ENCODE measurements around the gene PDE7B.
A peak's percentile ranks its signal among the peaks of the same experiment; 100 is the strongest.
"Not testable (repeated sequence)": the region's sequence is repeated elsewhere in the genome, so short reads cannot be mapped to it uniquely, and the experiment has no call there.

PDE7B gene

GRCh38 chr6:136186363-136186762 lies 334.9 kb downstream of the PDE7B start:
- no peak overlapping the region for H3K4me3 ChIP-seq (ENCODE audit: low read depth, low read length)
- no peak for DNase-seq (ENCODE audit: low read depth)

GRCh38 chr6:136188486-136188885 lies 337.0 kb downstream of the PDE7B start:
- H3K4me3 ChIP-seq (ENCODE audit: low read depth, low read length), result no peak overlapping the region
- DNase-seq (ENCODE audit: low read depth), result no peak

- DNase-seq (ENCODE audit: low read depth), result no peak
- no peak overlapping the region for H3K4me3 ChIP-seq (ENCODE audit: low read depth, low read length)
These were observed 337.6 kb downstream of the PDE7B start for GRCh38 chr6:136189104-136189503.

GRCh38 chr6:136191606-136192312 lies 340.3 kb downstream of the PDE7B start:
- H3K4me3 ChIP-seq (ENCODE audit: low read depth, low read length), result no peak overlapping the region
- no peak for DNase-seq (ENCODE audit: low read depth)

- H3K4me3 ChIP-seq (ENCODE audit: low read depth, low read length), result no peak overlapping the region
- no peak for DNase-seq (ENCODE audit: low read depth)
These were observed 341.4 kb downstream of the PDE7B start for GRCh38 chr6:136192902-136193301.

GRCh38 chr6:136201732-136202131 lies 350.2 kb downstream of the PDE7B start:
- peak; percentile 27 for DNase-seq (ENCODE audit: low read depth)
- no peak overlapping the region for H3K4me3 ChIP-seq (ENCODE audit: low read depth, low read length)

GRCh38 chr6:136208783-136209182 lies 357.3 kb downstream of the PDE7B start:
- DNase-seq (ENCODE audit: low read depth), result no peak
- no peak overlapping the region for H3K4me3 ChIP-seq (ENCODE audit: low read depth, low read length)

GRCh38 chr6:136209496-136209895 lies 358.0 kb downstream of the PDE7B start:
- no peak overlapping the region for H3K4me3 ChIP-seq (ENCODE audit: low read depth, low read length)
- no peak for DNase-seq (ENCODE audit: low read depth)

GRCh38 chr6:136210398-136211165 lies 359.1 kb downstream of the PDE7B start:
- DNase-seq (ENCODE audit: low read depth), result no peak
- no peak overlapping the region for H3K4me3 ChIP-seq (ENCODE audit: low read depth, low read length)

GRCh38 chr6:136212608-136213007 lies 361.1 kb downstream of the PDE7B start:
- no peak for DNase-seq (ENCODE audit: low read depth)
- no peak overlapping the region for H3K4me3 ChIP-seq (ENCODE audit: low read depth, low read length)

GRCh38 chr6:136213012-136213539 lies 361.6 kb downstream of the PDE7B start:
- no peak overlapping the region for H3K4me3 ChIP-seq (ENCODE audit: low read depth, low read length)
- no peak for DNase-seq (ENCODE audit: low read depth)

GRCh38 chr6:136213853-136214252 lies 362.4 kb downstream of the PDE7B start:
- H3K4me3 ChIP-seq (ENCODE audit: low read depth, low read length), result no peak overlapping the region
- DNase-seq (ENCODE audit: low read depth), result no peak

- no peak for DNase-seq (ENCODE audit: low read depth)
These were observed 365.3 kb downstream of the PDE7B start for GRCh38 chr6:136216503-136217401.

GRCh38 chr6:136224974-136225373 lies 373.5 kb downstream of the PDE7B start:
- not testable (repeated sequence) for DNase-seq (ENCODE audit: low read depth); H3K4me3 ChIP-seq (ENCODE audit: low read depth, low read length)

More at GRCh38 chr6:136216503-136217401, 365.3 kb downstream of the PDE7B start:
- no peak overlapping the region for H3K4me3 ChIP-seq (ENCODE audit: low read depth, low read length)

GRCh38 chr6:136225496-136225895 lies 374.0 kb downstream of the PDE7B start:
- H3K4me3 ChIP-seq (ENCODE audit: low read depth, low read length), result no peak overlapping the region
- no peak for DNase-seq (ENCODE audit: low read depth)

- H3K4me3 ChIP-seq (ENCODE audit: low read depth, low read length), result no peak overlapping the region
- peak; percentile 29 for DNase-seq (ENCODE audit: low read depth)
These were observed 374.6 kb downstream of the PDE7B start for GRCh38 chr6:136226027-136226673.

- no peak overlapping the region for H3K4me3 ChIP-seq (ENCODE audit: low read depth, low read length)
These were observed 375.3 kb downstream of the PDE7B start for GRCh38 chr6:136226674-136227377.

GRCh38 chr6:136228814-136229213 lies 377.3 kb downstream of the PDE7B start:
- DNase-seq (ENCODE audit: low read depth), result no peak

More at GRCh38 chr6:136226674-136227377, 375.3 kb downstream of the PDE7B start:
- no peak for DNase-seq (ENCODE audit: low read depth)

More at GRCh38 chr6:136228814-136229213, 377.3 kb downstream of the PDE7B start:
- H3K4me3 ChIP-seq (ENCODE audit: low read depth, low read length), result no peak overlapping the region
